ENCODE results near the gene CCN5. TPM values are rescaled to one million over a fixed set of nuclear protein-coding genes. Genes with fewer than 3 reads are reported as not detected.
"Not testable (repeated sequence)": the region's sequence is repeated elsewhere in the genome, so short reads cannot be mapped to it uniquely, and the experiment has no call there.

CCN5 gene
- total and polyA plus RNA-seq, 2 experiments from 2014 or later: 23.6 to 47.3 TPM

DNA sequence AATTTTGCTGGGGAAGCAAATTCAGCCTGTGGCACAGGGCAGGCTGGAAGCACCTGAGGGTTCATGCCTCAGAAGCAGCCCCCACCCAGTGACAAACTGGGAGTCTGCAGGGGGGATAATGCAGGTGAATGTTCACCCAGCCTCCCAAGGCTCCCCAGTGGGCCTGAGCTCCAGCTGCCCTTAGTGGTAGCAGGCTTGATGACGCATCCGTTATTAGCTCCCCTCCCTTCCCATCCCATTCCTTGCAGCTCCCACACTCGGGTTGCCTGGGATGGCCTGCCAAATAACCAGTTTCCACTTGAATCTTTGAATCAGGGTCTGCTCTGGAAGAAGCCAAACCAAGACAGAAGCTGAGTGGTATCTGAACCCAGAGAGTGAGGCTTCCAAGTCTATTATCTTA is 46.3 kb downstream of the CCN5 start:
- Histone ChIP-seq H2AFZ (no peak overlapping the region), H3K27me3 (replicated peaks; ENCODE audit: insufficient read depth) (peaks cover 10% of the 10 kb centered on the region), H3K4me1 (ENCODE audit: insufficient read depth) (no peaks in the 10 kb centered on the region), H3K9me2 (ENCODE audit: insufficient read depth) (no peaks in the 10 kb centered on the region), H3K79me2 (ENCODE audit: insufficient read depth) (no peaks in the 10 kb centered on the region), H3K9me3 (ENCODE audit: low read depth) (no peaks in the 10 kb centered on the region), H3K4me3 (no peak overlapping the region), H4K20me1 (ENCODE audit: insufficient read depth) (no peaks in the 10 kb centered on the region), H3K36me3 (ENCODE audit: low read depth) (no peaks in the 10 kb centered on the region), H3F3A (ENCODE audit: insufficient read depth) (no peaks in the 10 kb centered on the region), H3K27ac (no peak overlapping the region), H3K4me2 (ENCODE audit: unreplicated experiment) (no peak overlapping the region), H3K9ac (no peak overlapping the region)
- DNase-seq: peak; percentile 39
- no peak for TF ChIP-seq EZH2 (IDR thresholded peaks at IDR 0.05; ENCODE audit: insufficient read depth, poor library complexity, severe bottlenecking)
- TF ChIP-seq EZH2phosphoT487 (IDR thresholded peaks at IDR 0.05; ENCODE audit: insufficient read depth, low read depth): no peak
- in situ Hi-C loops (cut with MboI): no loop called here
- WGBS, 2 experiments (ENCODE audit: low coverage in 1 of 2, low lambda C conversion rate in 2 of 2, missing lambda C conversion rate in 2 of 2): 24 to 33% methylated on average over 3 of the region's 3 CpGs

DNA sequence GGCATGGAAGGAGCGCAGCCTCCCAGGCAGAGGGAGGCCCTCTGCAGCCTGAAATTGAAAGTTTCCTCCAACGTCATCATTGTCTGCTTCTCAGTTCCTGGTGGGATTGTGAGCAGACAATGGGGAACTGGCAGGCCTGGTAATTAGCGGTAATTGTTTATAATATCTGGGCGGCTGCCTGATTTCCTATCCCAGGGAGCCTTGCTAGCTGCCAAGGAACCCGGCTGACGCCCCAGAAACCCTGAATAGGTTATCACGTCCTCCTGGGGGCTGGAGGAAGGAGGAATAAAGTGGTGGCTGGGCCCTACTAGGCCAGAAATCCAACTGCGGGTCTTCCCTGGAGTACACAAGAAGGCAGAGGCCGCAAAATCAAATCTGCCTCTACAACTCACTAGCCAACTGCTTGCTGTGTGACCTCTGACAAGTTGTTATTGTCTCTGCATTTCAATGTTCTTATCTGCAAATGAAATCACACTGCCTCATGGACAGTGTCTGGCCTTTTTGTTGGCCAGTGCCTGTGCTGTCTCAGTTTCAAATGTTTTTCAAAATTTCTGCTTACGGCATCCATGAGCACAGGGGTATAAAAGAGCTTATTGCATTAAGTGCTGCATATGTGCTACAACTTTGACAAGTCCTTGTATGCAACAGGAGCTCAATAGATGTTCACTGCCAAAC is 47.4 kb downstream of the CCN5 start:
- no peaks in the 10 kb centered on the region for H4K20me1 ChIP-seq (ENCODE audit: insufficient read depth)
- no peaks in the 10 kb centered on the region for H3K9me3 ChIP-seq (ENCODE audit: low read depth)
- no peak overlapping the region for H3K9ac ChIP-seq
- in situ Hi-C loops (cut with MboI): no loop called here
- H3K27ac ChIP-seq: no peak overlapping the region
- H3F3A ChIP-seq (ENCODE audit: insufficient read depth): no peaks in the 10 kb centered on the region
- no peaks in the 10 kb centered on the region for H3K9me2 ChIP-seq (ENCODE audit: insufficient read depth)
- WGBS, 2 experiments (ENCODE audit: low coverage in 1 of 2, low lambda C conversion rate in 2 of 2, missing lambda C conversion rate in 2 of 2): 40 to 42% methylated on average over 10 of the region's 10 CpGs
- H3K4me2 ChIP-seq (ENCODE audit: unreplicated experiment): no peak overlapping the region
- H2AFZ ChIP-seq: no peak overlapping the region
- no peaks in the 10 kb centered on the region for H3K36me3 ChIP-seq (ENCODE audit: low read depth)
- H3K79me2 ChIP-seq (ENCODE audit: insufficient read depth): no peaks in the 10 kb centered on the region
- peaks cover 13% of the 10 kb centered on the region for H3K27me3 ChIP-seq (replicated peaks; ENCODE audit: insufficient read depth)
- H3K4me3 ChIP-seq: no peak overlapping the region
- DNase-seq: no peak
- H3K4me1 ChIP-seq (ENCODE audit: insufficient read depth): no peaks in the 10 kb centered on the region
- TF ChIP-seq EZH2phosphoT487 (IDR thresholded peaks at IDR 0.05; ENCODE audit: insufficient read depth, low read depth): no peak
- TF ChIP-seq EZH2 (IDR thresholded peaks at IDR 0.05; ENCODE audit: insufficient read depth, poor library complexity, severe bottlenecking): no peak

DNA sequence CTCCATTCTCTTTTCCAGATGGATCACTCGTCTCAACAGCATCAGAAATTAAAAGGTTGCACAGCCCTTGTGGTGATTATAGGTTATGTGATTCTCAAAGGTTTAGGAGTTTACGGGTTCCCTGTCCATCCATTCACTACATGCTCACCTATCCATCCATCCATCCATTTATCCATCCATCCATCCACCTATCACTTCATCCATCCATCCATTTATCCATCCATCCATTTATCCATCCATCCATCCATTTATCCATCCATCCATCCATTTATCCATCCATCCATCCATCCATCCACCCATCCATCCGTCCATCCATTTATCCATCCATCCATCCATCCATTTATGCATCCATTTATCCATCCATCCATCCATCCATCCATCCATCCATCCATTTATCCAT is 48.6 kb downstream of the CCN5 start:
- in situ Hi-C loops (cut with MboI); H3K4me1 ChIP-seq (ENCODE audit: insufficient read depth); DNase-seq; H3K9ac ChIP-seq; H3K9me3 ChIP-seq (ENCODE audit: low read depth); H3K36me3 ChIP-seq (ENCODE audit: low read depth); H3K4me2 ChIP-seq (ENCODE audit: unreplicated experiment); H3F3A ChIP-seq (ENCODE audit: insufficient read depth); H3K4me3 ChIP-seq; H3K9me2 ChIP-seq (ENCODE audit: insufficient read depth); H3K27ac ChIP-seq; H3K79me2 ChIP-seq (ENCODE audit: insufficient read depth); H2AFZ ChIP-seq; H4K20me1 ChIP-seq (ENCODE audit: insufficient read depth): not testable (repeated sequence)
- 52 to 54% methylated on average over 2 to 3 of the region's 3 CpGs for WGBS, 2 experiments (ENCODE audit: low coverage in 1 of 2, low lambda C conversion rate in 2 of 2, missing lambda C conversion rate in 2 of 2)
- peaks cover 15% of the 10 kb centered on the region for H3K27me3 ChIP-seq (replicated peaks; ENCODE audit: insufficient read depth)

DNA sequence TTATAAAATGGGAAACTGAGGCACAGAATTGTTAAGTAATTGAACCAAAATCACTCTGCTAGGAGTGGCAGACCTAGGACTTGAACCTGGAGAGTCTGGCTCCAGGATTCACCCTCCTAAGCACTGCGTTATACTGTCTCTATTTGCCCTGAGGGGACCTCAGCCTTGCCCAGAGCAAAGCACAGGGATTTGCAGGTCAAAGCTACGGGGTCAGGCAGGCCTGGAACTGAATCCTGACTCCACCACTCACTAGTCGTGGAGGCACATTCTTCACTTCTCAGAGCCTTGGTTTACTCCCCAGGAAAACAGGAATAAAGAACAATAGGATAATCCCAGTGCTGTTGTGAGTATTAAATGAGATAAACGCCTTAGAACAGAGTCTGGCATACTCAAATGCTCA is 49.9 kb downstream of the CCN5 start:
- Histone ChIP-seq H3K4me1 (ENCODE audit: insufficient read depth) (no peaks in the 10 kb centered on the region), H3K36me3 (ENCODE audit: low read depth) (no peaks in the 10 kb centered on the region), H3K9ac (no peak overlapping the region), H3K79me2 (ENCODE audit: insufficient read depth) (no peaks in the 10 kb centered on the region), H3K9me3 (ENCODE audit: low read depth) (no peaks in the 10 kb centered on the region), H3F3A (ENCODE audit: insufficient read depth) (no peaks in the 10 kb centered on the region), H4K20me1 (ENCODE audit: insufficient read depth) (no peaks in the 10 kb centered on the region), H3K4me2 (ENCODE audit: unreplicated experiment) (no peak overlapping the region), H2AFZ (no peak overlapping the region), H3K9me2 (ENCODE audit: insufficient read depth) (no peaks in the 10 kb centered on the region), H3K4me3 (no peak overlapping the region), H3K27me3 (replicated peaks; ENCODE audit: insufficient read depth) (peaks cover 18% of the 10 kb centered on the region), H3K27ac (no peak overlapping the region)
- WGBS, 2 experiments (ENCODE audit: low coverage in 1 of 2, low lambda C conversion rate in 2 of 2, missing lambda C conversion rate in 2 of 2): 30 to 34% methylated on average over 4 of the region's 4 CpGs
- TF ChIP-seq EZH2phosphoT487 (IDR thresholded peaks at IDR 0.05; ENCODE audit: insufficient read depth, low read depth) (no peak), EZH2 (IDR thresholded peaks at IDR 0.05; ENCODE audit: insufficient read depth, poor library complexity, severe bottlenecking) (no peak)
- no peak for DNase-seq
- in situ Hi-C loops (cut with MboI): no loop called here
